Measurements from ENCODE around the gene PRAMEF15.
"Not testable (repeated sequence)": the region's sequence is repeated elsewhere in the genome, so short reads cannot be mapped to it uniquely, and the experiment has no call there.

Gene PRAMEF15

DNA sequence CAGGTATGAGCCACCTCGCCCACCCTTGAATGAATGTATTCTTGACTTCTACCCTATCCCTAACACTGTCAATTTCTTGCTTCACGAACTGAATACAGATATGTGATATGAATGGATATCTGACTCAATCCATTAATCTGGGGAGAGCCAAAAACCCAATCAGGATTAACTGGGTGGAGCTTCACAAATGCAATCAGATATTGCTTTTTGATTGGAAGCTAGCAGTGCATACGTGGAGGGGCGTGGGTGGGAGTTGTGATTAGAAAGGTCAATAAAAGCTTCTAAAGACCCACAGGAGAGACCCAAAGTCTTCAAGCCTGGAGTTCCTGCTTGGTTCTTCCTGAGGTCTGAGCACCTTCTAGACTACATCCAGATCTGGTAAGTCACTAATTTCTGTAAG lies at the start of gene PRAMEF15:
PRAMEF15 (plus strand) TSS at position 301 of the 400 bp plus-strand sequence. CDS start 2,827 bp downstream, outside the sequence.
- not testable (repeated sequence) for DNase-seq

DNA sequence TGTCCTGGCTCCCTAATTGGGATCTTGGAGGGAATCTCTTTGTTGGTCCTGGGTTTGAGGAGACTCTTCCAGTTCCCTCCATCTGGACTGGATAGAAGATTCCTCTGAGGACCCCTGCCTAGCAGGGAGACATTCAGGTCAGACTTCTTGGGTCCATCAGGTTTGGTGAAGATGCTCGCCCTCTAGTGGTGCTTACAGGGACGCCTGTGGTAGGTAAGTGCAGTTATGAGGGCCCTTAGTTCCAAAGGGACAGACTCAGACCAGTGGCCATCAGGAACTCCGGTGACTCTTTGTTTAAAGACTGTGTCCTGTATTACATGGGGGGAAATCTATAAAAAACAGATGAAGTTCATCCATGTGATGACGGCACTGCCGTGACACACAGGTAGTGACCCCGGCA lies 38.4 kb upstream of the PRAMEF15 start:
- not testable (repeated sequence) for DNase-seq

DNA sequence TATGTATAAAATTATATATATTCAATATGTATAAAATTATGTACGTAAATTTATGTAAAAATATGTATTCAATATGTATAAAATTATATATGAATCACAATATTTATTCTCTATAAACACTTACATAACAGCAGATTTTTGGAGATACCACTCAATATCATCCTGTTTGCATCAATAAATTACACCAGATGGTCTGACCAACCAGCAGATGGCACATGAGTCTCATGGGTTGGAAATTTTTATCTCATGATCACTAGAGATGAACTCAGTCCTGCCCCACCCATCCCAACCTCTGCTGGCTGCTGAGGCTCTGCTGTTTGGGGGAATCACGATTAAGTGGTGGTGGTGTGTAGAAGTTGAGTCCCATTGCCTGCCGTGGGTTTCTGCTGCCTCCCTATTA lies 35.8 kb upstream of the PRAMEF15 start:
- not testable (repeated sequence) for DNase-seq

DNA sequence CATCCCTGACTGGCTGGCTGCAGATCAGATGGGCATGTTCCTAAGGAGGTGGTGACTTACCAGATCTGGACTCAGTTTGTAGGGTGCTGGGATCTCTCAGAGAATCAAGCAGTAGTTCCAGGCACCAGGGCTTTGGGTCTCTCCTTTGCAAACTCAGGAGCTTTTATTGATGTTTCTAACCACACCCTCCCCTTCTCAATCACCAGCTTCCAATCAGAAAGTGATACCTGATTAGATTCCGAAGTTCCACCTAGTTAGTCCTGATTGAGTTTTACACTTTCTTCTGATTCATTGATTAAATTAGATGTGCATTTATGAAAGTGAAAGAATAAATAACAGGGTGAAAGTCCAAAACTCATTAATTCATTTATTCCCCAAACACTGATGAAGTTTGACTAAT lies 30.3 kb upstream of the PRAMEF15 start, which contains the start of gene PRAMEF8:
PRAMEF8 (minus strand) TSS at position 101 of the 400 bp plus-strand sequence. CDS start 1,046 bp downstream, outside the sequence.
- not testable (repeated sequence) for DNase-seq

DNA sequence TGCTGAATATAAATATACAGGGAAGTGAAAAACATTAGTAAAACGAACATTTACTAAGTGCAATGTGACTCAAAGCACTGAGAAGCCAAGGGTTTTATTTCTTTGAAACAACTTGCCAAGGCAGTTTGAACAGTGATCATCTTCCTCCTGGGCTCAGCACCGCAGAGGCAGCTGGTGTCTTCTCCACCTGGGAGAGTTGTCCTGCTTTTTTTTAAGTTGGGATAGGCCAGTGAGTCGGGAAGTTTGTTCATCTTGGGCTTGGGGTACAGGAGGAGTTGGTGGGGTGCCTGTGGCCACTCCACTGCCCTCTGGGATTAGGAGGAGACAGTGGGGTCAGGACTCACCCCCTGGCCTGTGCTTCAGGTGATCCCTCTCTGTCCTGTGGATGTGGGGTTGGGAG lies 26.4 kb upstream of the PRAMEF15 start:
- not testable (repeated sequence) for DNase-seq

DNA sequence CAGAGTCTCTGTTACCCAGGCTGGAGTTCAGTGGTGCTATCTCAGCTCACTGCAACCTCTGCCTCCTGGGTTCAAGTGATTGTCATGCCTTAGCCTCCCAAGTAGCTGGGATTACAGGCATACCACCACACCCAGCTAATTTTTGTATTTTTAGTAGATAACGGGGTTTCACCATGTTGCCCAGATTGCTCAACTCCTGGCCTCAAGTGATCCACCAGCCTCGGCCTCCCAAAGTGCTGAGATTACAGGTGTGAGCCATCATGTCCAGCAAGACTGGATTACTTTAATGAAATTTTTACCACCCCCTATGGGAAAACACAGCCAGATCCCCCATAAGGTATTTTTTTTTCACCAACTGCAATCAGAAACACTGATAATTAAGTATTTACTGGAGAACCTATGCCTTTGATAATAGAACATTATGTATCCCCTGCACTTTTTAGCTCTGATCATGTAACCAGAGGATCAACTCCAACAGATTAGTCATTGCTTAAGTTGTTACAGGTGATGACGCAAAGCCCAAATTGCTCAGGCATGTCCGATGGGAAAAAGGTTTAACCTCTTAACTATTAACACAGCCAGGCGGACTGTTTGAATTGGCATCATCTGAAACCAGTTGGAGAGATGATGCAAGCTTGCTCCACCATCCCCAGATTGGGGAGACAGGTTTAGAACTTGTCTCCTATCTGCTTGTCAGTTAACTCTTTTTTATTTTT lies 18.0 kb upstream of the PRAMEF15 start:
- not testable (repeated sequence) for DNase-seq

DNA sequence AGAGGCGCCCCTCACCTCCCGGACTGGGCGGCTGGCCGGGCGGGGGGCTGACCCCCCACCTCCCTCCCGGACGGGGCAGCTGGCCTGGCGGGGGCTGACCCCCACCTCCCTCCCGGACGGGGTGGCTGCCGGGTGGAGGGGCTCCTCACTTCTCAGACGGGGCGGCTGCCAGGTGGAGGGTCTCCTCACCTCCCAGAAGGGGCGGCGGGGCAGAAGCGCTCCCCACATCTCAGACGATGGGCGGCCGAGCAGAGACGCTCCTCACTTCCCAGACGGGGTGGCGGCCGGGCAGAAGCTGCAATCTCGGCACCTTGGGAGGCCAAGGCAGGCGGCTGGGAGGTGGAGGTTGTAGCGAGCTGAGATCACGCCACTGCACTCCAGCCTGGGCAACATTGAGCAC lies 16.7 kb upstream of the PRAMEF15 start:
- DNase-seq: not testable (repeated sequence)

DNA sequence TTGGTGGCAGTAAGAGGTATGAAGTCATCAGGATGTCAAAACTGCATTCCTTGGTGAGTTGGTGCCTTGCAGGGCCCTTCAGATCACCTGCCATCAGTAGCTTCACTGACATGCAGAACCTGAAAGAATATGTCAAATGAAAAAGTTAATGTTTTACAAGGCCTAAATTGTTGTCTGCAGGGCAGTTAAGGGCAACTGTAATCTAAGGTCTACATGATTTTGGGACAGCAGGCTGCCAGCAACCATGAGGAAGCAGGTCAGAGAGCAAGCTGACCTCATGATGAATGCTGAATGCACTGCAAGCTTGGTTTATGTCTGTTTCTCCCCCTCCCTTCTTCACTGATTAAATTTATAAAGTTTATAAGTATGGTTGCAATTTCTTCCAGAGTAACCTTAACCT lies 13.2 kb upstream of the PRAMEF15 start:
- DNase-seq: not testable (repeated sequence)

DNA sequence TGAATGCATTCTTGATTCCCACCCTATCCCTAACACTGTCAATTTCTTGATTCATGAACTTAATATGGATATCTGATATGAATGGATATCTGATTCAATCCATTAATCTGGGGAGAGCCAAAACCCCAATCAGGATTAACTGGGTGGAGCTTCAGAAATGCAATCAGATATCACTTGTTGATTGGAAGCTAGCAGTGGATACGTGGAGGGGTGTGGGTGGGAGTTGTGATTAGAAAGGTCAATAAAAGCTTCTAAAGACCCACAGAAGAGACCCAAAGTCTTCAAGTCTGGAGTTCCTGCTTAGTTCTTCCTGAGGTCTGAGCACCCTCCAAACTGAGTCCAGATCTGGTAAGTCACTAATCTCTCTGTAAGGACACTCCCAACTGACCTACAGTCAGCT lies 12.1 kb upstream of the PRAMEF15 start, which contains the start of gene PRAMEF33:
PRAMEF33 (plus strand) TSS at position 301 of the 400 bp plus-strand sequence. CDS start 2,416 bp downstream, outside the sequence.
- DNase-seq: not testable (repeated sequence)

DNA sequence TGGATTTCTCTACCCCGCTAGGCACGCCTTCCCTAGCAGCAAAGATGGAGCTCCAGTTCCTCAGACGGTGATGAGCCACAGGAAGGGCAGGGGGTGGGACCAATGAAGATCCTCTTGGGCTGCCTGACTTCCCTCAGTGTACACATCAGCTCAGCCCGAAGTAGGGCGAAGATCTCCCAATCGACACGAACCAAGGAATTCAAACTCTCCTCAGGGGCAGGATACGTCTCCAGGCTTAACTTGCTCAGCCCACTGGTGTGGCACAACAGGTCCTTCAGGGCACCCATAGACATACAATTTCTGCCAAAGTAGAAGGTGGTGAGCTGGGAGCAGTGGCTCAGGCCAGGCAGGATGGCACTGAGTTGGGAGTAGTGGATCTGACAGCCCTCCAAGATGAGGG lies 27.1 kb downstream of the PRAMEF15 start:
- DNase-seq: not testable (repeated sequence)

DNA sequence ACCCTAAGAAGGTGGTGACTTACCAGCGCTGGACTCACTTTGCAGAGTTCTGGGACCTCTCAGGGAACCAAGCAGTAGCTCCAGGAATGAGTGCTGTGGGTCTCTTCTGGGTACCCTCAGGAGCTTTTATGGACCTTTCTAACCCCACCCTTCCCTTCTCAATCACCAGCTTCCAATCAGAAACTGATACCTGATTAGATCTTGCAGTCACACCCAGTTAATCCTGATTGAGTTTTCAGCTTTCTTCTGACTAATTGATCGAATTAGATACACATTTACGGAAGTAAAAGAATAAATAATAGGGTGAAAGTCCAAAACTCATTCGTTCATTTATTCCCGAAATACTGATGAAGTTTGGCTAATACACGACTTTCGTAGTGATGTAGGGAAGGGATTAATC lies 31.7 kb downstream of the PRAMEF15 start, which contains the start of gene PRAMEF14:
PRAMEF14 (minus strand) TSS at position 101 of the 400 bp plus-strand sequence. CDS start 1,820 bp downstream, outside the sequence.
- DNase-seq: not testable (repeated sequence)

DNA sequence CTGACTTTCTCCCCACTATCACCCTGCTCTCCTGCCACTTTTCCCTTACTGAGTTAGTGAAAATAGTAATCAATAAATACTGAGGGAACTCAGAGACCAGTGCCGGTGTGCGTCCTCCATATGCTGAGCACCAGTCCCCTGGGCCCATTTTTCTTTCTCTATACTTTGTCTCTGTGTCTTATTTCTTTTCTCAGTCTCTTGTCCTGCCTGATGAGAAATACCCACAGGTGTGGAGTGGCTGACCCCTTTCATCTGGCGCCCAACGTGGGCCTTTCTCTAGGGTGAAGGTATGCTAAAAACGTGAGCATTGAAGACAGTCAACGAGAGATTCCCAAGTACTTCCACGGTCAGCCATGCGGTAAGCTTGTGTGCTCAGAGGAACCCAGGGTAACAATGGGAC lies 38.1 kb downstream of the PRAMEF15 start:
- DNase-seq: not testable (repeated sequence)

DNA sequence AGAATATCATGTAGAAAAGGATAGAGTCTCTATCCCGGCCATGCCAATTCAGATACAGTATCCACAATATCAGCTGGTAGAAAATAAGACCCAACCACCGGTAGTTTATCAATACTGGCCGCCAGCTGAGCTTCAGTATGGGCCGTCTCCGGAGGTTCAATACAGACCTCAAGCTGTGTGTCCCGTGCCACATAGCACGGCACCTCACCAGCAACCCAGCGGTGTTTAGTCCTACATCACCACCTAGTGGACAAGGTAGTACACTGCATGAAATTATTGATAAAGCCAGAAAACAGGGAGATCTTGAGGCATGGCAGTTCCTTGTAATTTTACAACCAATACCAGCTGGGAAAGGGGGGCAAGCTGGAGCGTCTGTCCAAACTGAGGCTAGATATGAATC lies 39.1 kb downstream of the PRAMEF15 start:
- not testable (repeated sequence) for DNase-seq

DNA sequence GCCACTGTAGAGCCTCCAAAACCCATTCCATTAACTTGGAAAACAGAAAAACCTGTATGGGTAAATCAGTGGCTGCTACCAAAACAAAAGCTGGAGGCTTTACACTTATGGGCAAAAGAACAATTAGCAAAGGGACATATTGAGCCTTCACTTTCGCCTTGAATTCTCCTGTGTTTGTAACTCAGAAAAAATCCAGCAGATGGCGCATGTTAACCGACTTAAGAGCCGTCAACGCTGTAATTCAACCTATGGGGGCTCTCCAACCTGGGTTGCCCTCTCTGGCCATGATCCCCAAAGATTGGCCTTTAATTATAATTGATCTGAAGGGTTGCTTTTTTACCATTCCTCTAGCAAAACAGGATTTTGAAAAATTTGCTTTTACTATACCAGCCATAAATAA lies 41.4 kb downstream of the PRAMEF15 start:
- DNase-seq: peak in 8 of 56 donors; percentile 1 to 54 (median 6)

DNA sequence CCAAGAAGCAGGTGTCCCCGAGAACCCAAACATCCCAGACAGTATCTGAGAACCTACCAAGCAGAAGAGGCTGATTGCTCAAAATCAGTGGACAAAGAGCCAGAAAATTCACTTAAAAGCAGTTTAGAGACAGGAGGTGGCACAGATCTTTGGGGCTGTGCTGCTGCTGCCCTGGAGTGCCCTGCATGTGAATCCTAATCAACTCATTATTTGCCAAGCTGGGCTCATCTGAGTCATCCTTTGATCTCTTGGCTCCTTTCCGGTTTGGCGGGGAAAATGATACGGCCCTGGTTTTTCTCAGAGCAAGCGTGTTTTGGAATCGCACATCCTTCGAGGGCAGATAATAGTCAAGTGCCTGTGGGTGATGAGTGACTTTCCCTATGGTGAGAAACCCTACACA lies 47.0 kb downstream of the PRAMEF15 start:
- not testable (repeated sequence) for DNase-seq

DNA sequence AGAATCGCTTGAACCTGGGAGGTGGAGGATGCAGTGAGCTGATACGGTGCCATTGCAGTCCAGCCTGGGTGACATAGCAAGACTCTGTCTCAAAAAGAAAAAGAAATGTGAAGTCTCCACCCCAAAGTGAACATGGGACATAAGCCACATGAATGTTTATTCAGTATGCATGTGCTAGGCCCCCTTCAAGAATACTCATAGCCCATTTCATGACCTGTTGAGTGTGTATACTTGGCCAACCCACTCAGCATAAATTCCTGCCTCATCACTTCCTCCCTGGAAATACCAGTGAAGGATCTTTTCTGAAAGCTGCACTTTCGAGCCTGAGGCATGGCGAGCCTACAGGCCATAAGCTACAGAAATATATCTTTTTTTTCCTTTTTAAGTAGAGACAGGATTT lies 49.5 kb downstream of the PRAMEF15 start:
- DNase-seq: not testable (repeated sequence)

DNA sequence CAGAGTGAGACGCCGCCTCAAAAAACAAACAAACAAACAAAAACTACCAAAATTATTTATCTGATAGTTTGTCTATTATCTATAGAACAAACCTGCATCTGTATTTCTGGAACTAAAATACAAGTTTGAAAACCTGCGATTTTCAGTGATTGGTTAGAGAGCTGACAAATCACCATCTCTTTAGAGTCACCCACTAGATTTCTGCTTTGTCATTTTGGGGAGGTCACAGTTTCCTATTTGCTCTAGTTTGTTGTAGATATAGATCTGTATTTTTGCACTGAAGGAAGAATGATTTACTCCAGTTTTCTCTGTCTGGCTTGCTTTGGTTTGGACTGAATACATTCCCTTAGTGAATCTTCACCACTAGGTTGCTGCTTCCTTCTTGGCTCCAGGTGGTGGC lies 51.2 kb downstream of the PRAMEF15 start:
- DNase-seq: not testable (repeated sequence)

DNA sequence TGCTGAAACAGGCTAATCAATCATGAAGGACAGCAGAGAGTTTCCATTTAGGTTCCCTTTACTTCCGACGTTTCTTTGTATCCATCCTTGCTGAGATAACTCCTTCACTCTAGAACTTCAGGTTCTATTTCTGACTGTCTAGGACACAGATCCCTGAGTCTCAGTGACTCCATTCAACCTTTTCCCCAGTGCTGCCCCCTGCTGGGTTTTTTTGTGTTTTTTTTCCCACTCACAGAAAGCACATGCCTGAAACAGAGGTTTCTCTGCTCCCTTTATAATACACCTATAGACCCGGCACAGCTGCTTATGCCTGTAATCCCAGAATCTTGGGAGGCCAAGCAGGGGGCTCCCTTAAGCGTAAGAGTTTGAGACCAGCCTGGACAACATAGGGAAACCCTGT lies 53.2 kb downstream of the PRAMEF15 start:
- peak in 1 of 56 donors; percentile 46 for DNase-seq

All from amygdala (tissue), 56 donors.